ENCODE results near the gene TYRO3. TPM values are rescaled to one million over a fixed set of nuclear protein-coding genes. Genes with fewer than 3 reads are reported as not detected.

The TYRO3 gene
- total RNA-seq, 1 donor from 2014 or later = 28.5 TPM

DNA sequence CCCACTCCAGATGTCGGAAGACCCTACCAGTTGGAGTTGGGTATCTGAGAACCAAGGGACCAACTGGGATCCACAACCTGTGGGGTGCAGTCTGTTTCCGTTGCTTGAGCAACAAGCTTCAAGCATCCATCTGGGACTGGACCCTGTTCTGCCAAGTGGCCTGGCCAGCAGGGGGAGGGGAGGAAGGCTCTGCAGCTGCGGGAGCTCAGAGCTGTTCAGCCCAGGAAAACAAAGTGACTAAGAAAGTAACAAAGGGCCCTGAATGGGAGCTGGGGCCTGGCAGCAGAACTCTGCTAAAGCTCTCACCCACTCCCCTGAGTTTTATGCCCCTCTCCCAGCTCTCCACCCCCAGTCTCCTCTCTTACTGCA is 2.7 kb downstream of the TYRO3 start:
- Histone ChIP-seq H4K20me1 (ENCODE audit: insufficient read depth, low read length) (peaks cover 14% of the 10 kb centered on the region), H3K79me2 (ENCODE audit: insufficient read depth, low read length) (peaks cover 7% of the 10 kb centered on the region), H3K27me3 (ENCODE audit: insufficient read depth, low read length) (no peaks in the 10 kb centered on the region), H3K36me3 (ENCODE audit: insufficient read depth, low read length) (no peaks in the 10 kb centered on the region), H3K4me2 (ENCODE audit: low read length) (peak overlapping the region; percentile 17), H2AFZ (ENCODE audit: low read depth, low read length) (no peak overlapping the region), H3K4me1 (ENCODE audit: insufficient read depth, low read length) (peaks cover 35% of the 10 kb centered on the region), H3K9me3 (ENCODE audit: insufficient read depth, low read depth, low read length) (no peaks in the 10 kb centered on the region), H3K27ac (ENCODE audit: low read depth, low read length) (no peak overlapping the region), H3K4me3 (ENCODE audit: insufficient read depth, low read depth, low read length) (no peak overlapping the region), H3K9ac (ENCODE audit: low read length) (no peak overlapping the region)
- peak overlapping the region; percentile 20 for H3K4me3 Mint-ChIP-seq (ENCODE audit: unreplicated experiment)
- no peaks in the 10 kb centered on the region for H3K36me3 Mint-ChIP-seq (ENCODE audit: low read depth, unreplicated experiment)
- peaks cover 51% of the 10 kb centered on the region for H3K4me1 Mint-ChIP-seq (ENCODE audit: low read depth, unreplicated experiment)
- TF ChIP-seq EZH2 (IDR thresholded peaks at IDR 0.05; ENCODE audit: insufficient read depth, low read length) = no peak
- TF ChIP-seq CTCF (IDR thresholded peaks at IDR 0.05; ENCODE audit: insufficient read depth, low read depth, low read length) = no peak
- FAIRE-seq (no peak), DNase-seq (ENCODE audit: low read depth) (peak; percentile 56)
- no peak overlapping the region for H3K27ac Mint-ChIP-seq (ENCODE audit: unreplicated experiment)
- no peaks in the 10 kb centered on the region for H3K9me3 Mint-ChIP-seq (ENCODE audit: unreplicated experiment)
- H3K27me3 Mint-ChIP-seq (ENCODE audit: low read depth, unreplicated experiment) = no peaks in the 10 kb centered on the region

GRCh38 chr15:41562244-41562643 is 3.2 kb downstream of the TYRO3 start:
- Mint-ChIP-seq H3K36me3 (ENCODE audit: low read depth, unreplicated experiment) (no peaks in the 10 kb centered on the region), H3K9me3 (ENCODE audit: unreplicated experiment) (no peaks in the 10 kb centered on the region), H3K4me1 (ENCODE audit: low read depth, unreplicated experiment) (peaks cover 52% of the 10 kb centered on the region), H3K27me3 (ENCODE audit: low read depth, unreplicated experiment) (no peaks in the 10 kb centered on the region), H3K27ac (ENCODE audit: unreplicated experiment) (peak overlapping the region; percentile 66), H3K4me3 (ENCODE audit: unreplicated experiment) (no peak overlapping the region)
- TF ChIP-seq EZH2 (IDR thresholded peaks at IDR 0.05; ENCODE audit: insufficient read depth, low read length) = no peak
- no peak for TF ChIP-seq CTCF (IDR thresholded peaks at IDR 0.05; ENCODE audit: insufficient read depth, low read depth, low read length)
- Histone ChIP-seq H3K9me3 (ENCODE audit: insufficient read depth, low read depth, low read length) (no peaks in the 10 kb centered on the region), H3K4me3 (ENCODE audit: insufficient read depth, low read depth, low read length) (no peak overlapping the region), H3K9ac (ENCODE audit: low read length) (no peak overlapping the region), H3K36me3 (ENCODE audit: insufficient read depth, low read length) (no peaks in the 10 kb centered on the region), H3K27ac (ENCODE audit: low read depth, low read length) (no peak overlapping the region), H3K27me3 (ENCODE audit: insufficient read depth, low read length) (no peaks in the 10 kb centered on the region), H3K79me2 (ENCODE audit: insufficient read depth, low read length) (peaks cover 7% of the 10 kb centered on the region), H4K20me1 (ENCODE audit: insufficient read depth, low read length) (peaks cover 14% of the 10 kb centered on the region), H3K4me1 (ENCODE audit: insufficient read depth, low read length) (peaks cover 35% of the 10 kb centered on the region), H3K4me2 (ENCODE audit: low read length) (peak overlapping the region; percentile 17), H2AFZ (ENCODE audit: low read depth, low read length) (no peak overlapping the region)
- no peak for DNase-seq (ENCODE audit: low read depth)
- FAIRE-seq = no peak

DNA sequence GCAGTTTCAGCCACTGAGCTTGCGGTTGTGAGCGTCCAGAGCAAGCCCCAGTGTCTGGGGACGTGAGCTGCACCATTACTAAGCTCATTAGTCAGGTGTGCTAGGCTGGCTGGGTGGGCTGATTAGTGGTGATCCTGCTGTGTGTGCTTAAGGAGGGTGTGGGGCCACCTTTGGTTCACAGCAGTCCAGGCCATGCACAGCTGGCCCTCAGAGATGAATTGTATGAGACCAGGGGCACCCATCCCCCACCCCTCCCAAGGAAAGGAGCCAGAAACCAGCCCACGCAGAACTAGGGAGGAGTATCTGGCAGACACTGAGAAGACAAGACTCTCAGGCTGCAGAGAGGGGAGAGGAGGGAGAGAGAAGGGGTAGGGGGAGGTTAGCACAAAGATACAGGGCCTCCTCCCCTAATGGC is 3.8 kb downstream of the TYRO3 start:
- H3K4me1 Mint-ChIP-seq (ENCODE audit: low read depth, unreplicated experiment) = peaks cover 58% of the 10 kb centered on the region
- Histone ChIP-seq H3K4me3 (ENCODE audit: insufficient read depth, low read depth, low read length) (no peak overlapping the region), H3K4me1 (ENCODE audit: insufficient read depth, low read length) (peaks cover 34% of the 10 kb centered on the region), H3K9ac (ENCODE audit: low read length) (no peak overlapping the region), H3K27me3 (ENCODE audit: insufficient read depth, low read length) (no peaks in the 10 kb centered on the region), H2AFZ (ENCODE audit: low read depth, low read length) (no peak overlapping the region), H3K36me3 (ENCODE audit: insufficient read depth, low read length) (no peaks in the 10 kb centered on the region), H4K20me1 (ENCODE audit: insufficient read depth, low read length) (peaks cover 14% of the 10 kb centered on the region), H3K9me3 (ENCODE audit: insufficient read depth, low read depth, low read length) (no peaks in the 10 kb centered on the region), H3K4me2 (ENCODE audit: low read length) (peak overlapping the region; percentile 25), H3K27ac (ENCODE audit: low read depth, low read length) (no peak overlapping the region), H3K79me2 (ENCODE audit: insufficient read depth, low read length) (peaks cover 7% of the 10 kb centered on the region)
- TF ChIP-seq CTCF (IDR thresholded peaks at IDR 0.05; ENCODE audit: insufficient read depth, low read depth, low read length) (no peak), EZH2 (IDR thresholded peaks at IDR 0.05; ENCODE audit: insufficient read depth, low read length) (no peak)
- H3K9me3 Mint-ChIP-seq (ENCODE audit: unreplicated experiment) = no peaks in the 10 kb centered on the region
- H3K27me3 Mint-ChIP-seq (ENCODE audit: low read depth, unreplicated experiment) = no peaks in the 10 kb centered on the region
- H3K4me3 Mint-ChIP-seq (ENCODE audit: unreplicated experiment) = no peak overlapping the region
- DNase-seq (ENCODE audit: low read depth) (peak; percentile 14), FAIRE-seq (no peak)
- peak overlapping the region; percentile 66 for H3K27ac Mint-ChIP-seq (ENCODE audit: unreplicated experiment)
- peaks cover 4% of the 10 kb centered on the region for H3K36me3 Mint-ChIP-seq (ENCODE audit: low read depth, unreplicated experiment)
